ENCODE data around the gene SLC1A2. TPM values are rescaled to one million over a fixed set of nuclear protein-coding genes. Genes with fewer than 3 reads are reported as not detected.

Gene SLC1A2
- total and polyA plus RNA-seq, 4 donors: 0.35 to 17.0 (median 1.1) TPM

GRCh38 chr11:35363854-35364780 is 55.2 kb downstream of the SLC1A2 start:
- H3K27ac ChIP-seq (ENCODE audit: low read depth in 1 of 2, low read length in 1 of 2): peak overlapping the region; percentile 29 to 78
- ATAC-seq (ENCODE audit: insufficient read depth, low FRiP score): peak; percentile 71
- H3K36me3 ChIP-seq (ENCODE audit: control insufficient read depth in 4 of 4, insufficient read depth in 4 of 4, low read length in 4 of 4): no peaks in the 10 kb centered on the region
- no peaks in the 10 kb centered on the region for H3K9me3 ChIP-seq (ENCODE audit: control insufficient read depth in 4 of 4, insufficient read depth in 3 of 4, low read length in 3 of 4)
- peak; percentile 26 to 32 (median 29) for DNase-seq
- H3K4me3 ChIP-seq: no peak overlapping the region
- H3K4me1 ChIP-seq (ENCODE audit: control insufficient read depth in 5 of 5, insufficient read depth in 5 of 5, low read length in 5 of 5): peaks cover 0 to 12% (median 4%) of the 10 kb centered on the region in 5 donors
- WGBS, 2 donors: 57 to 68% methylated on average over 2 of the region's 2 CpGs
- H3K9ac ChIP-seq (ENCODE audit: insufficient read depth in 1 of 2, low read length in 2 of 2): no peak overlapping the region
- TF ChIP-seq CTCF (IDR thresholded peaks at IDR 0.05; ENCODE audit: control extremely low read depth, extremely low read depth): no peak
- H3K27me3 ChIP-seq (ENCODE audit: control insufficient read depth in 3 of 3, insufficient read depth in 3 of 3, low read length in 2 of 3): no peaks in the 10 kb centered on the region

GRCh38 chr11:35363246-35363801 is 56.0 kb downstream of the SLC1A2 start:
- DNase-seq (no peak), ATAC-seq (ENCODE audit: insufficient read depth, low FRiP score) (no peak)
- Histone ChIP-seq H3K9ac (ENCODE audit: insufficient read depth in 1 of 2, low read length in 2 of 2) (no peak overlapping the region), H3K27me3 (ENCODE audit: control insufficient read depth in 3 of 3, insufficient read depth in 3 of 3, low read length in 2 of 3) (no peaks in the 10 kb centered on the region), H3K4me1 (ENCODE audit: control insufficient read depth in 5 of 5, insufficient read depth in 5 of 5, low read length in 5 of 5) (peaks cover 0 to 12% (median 4%) of the 10 kb centered on the region in 5 donors), H3K27ac (ENCODE audit: low read depth in 1 of 2, low read length in 1 of 2) (peak overlapping the region; percentile 34 to 50), H3K36me3 (ENCODE audit: control insufficient read depth in 4 of 4, insufficient read depth in 4 of 4, low read length in 4 of 4) (no peaks in the 10 kb centered on the region), H3K9me3 (ENCODE audit: control insufficient read depth in 4 of 4, insufficient read depth in 3 of 4, low read length in 3 of 4) (no peaks in the 10 kb centered on the region), H3K4me3 (no peak overlapping the region)
- no peak for TF ChIP-seq CTCF (IDR thresholded peaks at IDR 0.05; ENCODE audit: control extremely low read depth, extremely low read depth)
- 57 to 58% methylated on average over 5 of the region's 5 CpGs for WGBS, 2 donors

- DNase-seq (peak in 1 of 3 donors; percentile 26), ATAC-seq (ENCODE audit: insufficient read depth, low FRiP score) (no peak)
- 88 to 90% methylated on average over 2 of the region's 2 CpGs for WGBS, 2 donors
- no peak overlapping the region for H3K9ac ChIP-seq (ENCODE audit: insufficient read depth in 1 of 2, low read length in 2 of 2)
- no peak overlapping the region for H3K4me3 ChIP-seq
- H3K27ac ChIP-seq (ENCODE audit: low read depth in 1 of 2, low read length in 1 of 2): no peak overlapping the region
- no peaks in the 10 kb centered on the region for H3K27me3 ChIP-seq (ENCODE audit: control insufficient read depth in 3 of 3, insufficient read depth in 3 of 3, low read length in 2 of 3)
- no peak for TF ChIP-seq CTCF (IDR thresholded peaks at IDR 0.05; ENCODE audit: control extremely low read depth, extremely low read depth)
- H3K4me1 ChIP-seq (ENCODE audit: control insufficient read depth in 5 of 5, insufficient read depth in 5 of 5, low read length in 5 of 5): peaks cover 0 to 12% (median 4%) of the 10 kb centered on the region in 5 donors
- H3K36me3 ChIP-seq (ENCODE audit: control insufficient read depth in 4 of 4, insufficient read depth in 4 of 4, low read length in 4 of 4): no peaks in the 10 kb centered on the region
- H3K9me3 ChIP-seq (ENCODE audit: control insufficient read depth in 4 of 4, insufficient read depth in 3 of 4, low read length in 3 of 4): no peaks in the 10 kb centered on the region
Measured at GRCh38 chr11:35362521-35362980, 56.8 kb downstream of the SLC1A2 start.

All from lung (tissue), 12 donors.